ENCODE results near the gene DHX58.

Gene DHX58

GRCh38 chr17:42075789-42076188, 36.7 kb downstream of the DHX58 start:
- H3K9me3 ChIP-seq (ENCODE audit: low read depth, low read length): no peaks in the 10 kb centered on the region
- no peak for TF ChIP-seq EZH2 (IDR thresholded peaks at IDR 0.05)
- no peak for TF ChIP-seq POLR2AphosphoS5 (IDR thresholded peaks at IDR 0.05; ENCODE audit: borderline replicate concordance, low read depth, low read length)
- TF ChIP-seq FOXP2 (optimal IDR thresholded peaks at IDR 0.05; ENCODE audit: control extremely low read depth, extremely low read length, insufficient read depth): no peak
- H3K27ac ChIP-seq: no peak overlapping the region
- H3K36me3 ChIP-seq (ENCODE audit: insufficient read depth, low read length): no peaks in the 10 kb centered on the region
- no peak overlapping the region for H3K4me3 ChIP-seq
- no peak overlapping the region for H3K9ac ChIP-seq (ENCODE audit: insufficient read length)
- no peak for DNase-seq (ENCODE audit: low read depth, low spot score)

GRCh38 chr17:42072323-42073187, 40.0 kb downstream of the DHX58 start:
- H3K27ac ChIP-seq: no peak overlapping the region
- peak overlapping the region; percentile 37 for H3K9ac ChIP-seq (ENCODE audit: insufficient read length)
- no peak for DNase-seq (ENCODE audit: low read depth, low spot score)
- no peaks in the 10 kb centered on the region for H3K9me3 ChIP-seq (ENCODE audit: low read depth, low read length)
- TF ChIP-seq EZH2 (IDR thresholded peaks at IDR 0.05): no peak
- TF ChIP-seq FOXP2 (optimal IDR thresholded peaks at IDR 0.05; ENCODE audit: control extremely low read depth, extremely low read length, insufficient read depth): no peak
- no peak for TF ChIP-seq POLR2AphosphoS5 (IDR thresholded peaks at IDR 0.05; ENCODE audit: borderline replicate concordance, low read depth, low read length)
- peak overlapping the region; percentile 73 for H3K4me3 ChIP-seq
- no peaks in the 10 kb centered on the region for H3K36me3 ChIP-seq (ENCODE audit: insufficient read depth, low read length)

GRCh38 chr17:42071810-42072209, 40.7 kb downstream of the DHX58 start:
- Histone ChIP-seq H3K36me3 (ENCODE audit: insufficient read depth, low read length) (no peaks in the 10 kb centered on the region), H3K27ac (no peak overlapping the region), H3K9ac (ENCODE audit: insufficient read length) (peak overlapping the region; percentile 37), H3K9me3 (ENCODE audit: low read depth, low read length) (no peaks in the 10 kb centered on the region), H3K4me3 (peak overlapping the region; percentile 73)
- DNase-seq (ENCODE audit: low read depth, low spot score): no peak
- TF ChIP-seq POLR2AphosphoS5 (IDR thresholded peaks at IDR 0.05; ENCODE audit: borderline replicate concordance, low read depth, low read length): peak; percentile 51
- TF ChIP-seq FOXP2 (optimal IDR thresholded peaks at IDR 0.05; ENCODE audit: control extremely low read depth, extremely low read length, insufficient read depth): no peak

- no peak overlapping the region for H3K27ac ChIP-seq
- no peak overlapping the region for H3K9ac ChIP-seq (ENCODE audit: insufficient read length)
- no peak for TF ChIP-seq FOXP2 (optimal IDR thresholded peaks at IDR 0.05; ENCODE audit: control extremely low read depth, extremely low read length, insufficient read depth)
- TF ChIP-seq EZH2 (IDR thresholded peaks at IDR 0.05): no peak
- TF ChIP-seq POLR2AphosphoS5 (IDR thresholded peaks at IDR 0.05; ENCODE audit: borderline replicate concordance, low read depth, low read length): no peak
- DNase-seq (ENCODE audit: low read depth, low spot score): no peak
- H3K4me3 ChIP-seq: no peak overlapping the region
- no peaks in the 10 kb centered on the region for H3K9me3 ChIP-seq (ENCODE audit: low read depth, low read length)
- H3K36me3 ChIP-seq (ENCODE audit: insufficient read depth, low read length): no peaks in the 10 kb centered on the region
Observed at GRCh38 chr17:42068979-42069378, 43.5 kb downstream of the DHX58 start.

- Histone ChIP-seq H3K27ac (no peak overlapping the region), H3K36me3 (ENCODE audit: insufficient read depth, low read length) (no peaks in the 10 kb centered on the region), H3K9ac (ENCODE audit: insufficient read length) (no peak overlapping the region), H3K9me3 (ENCODE audit: low read depth, low read length) (no peaks in the 10 kb centered on the region), H3K4me3 (no peak overlapping the region)
- DNase-seq (ENCODE audit: low read depth, low spot score): no peak
- TF ChIP-seq EZH2 (IDR thresholded peaks at IDR 0.05): no peak
- no peak for TF ChIP-seq POLR2AphosphoS5 (IDR thresholded peaks at IDR 0.05; ENCODE audit: borderline replicate concordance, low read depth, low read length)
- no peak for TF ChIP-seq FOXP2 (optimal IDR thresholded peaks at IDR 0.05; ENCODE audit: control extremely low read depth, extremely low read length, insufficient read depth)
Observed at GRCh38 chr17:42067371-42068091, 45.0 kb downstream of the DHX58 start.

- H3K9me3 ChIP-seq (ENCODE audit: low read depth, low read length): no peaks in the 10 kb centered on the region
- TF ChIP-seq FOXP2 (optimal IDR thresholded peaks at IDR 0.05; ENCODE audit: control extremely low read depth, extremely low read length, insufficient read depth): no peak
- TF ChIP-seq EZH2 (IDR thresholded peaks at IDR 0.05): no peak
- no peak for TF ChIP-seq POLR2AphosphoS5 (IDR thresholded peaks at IDR 0.05; ENCODE audit: borderline replicate concordance, low read depth, low read length)
- H3K9ac ChIP-seq (ENCODE audit: insufficient read length): no peak overlapping the region
- H3K27ac ChIP-seq: no peak overlapping the region
- no peak overlapping the region for H3K4me3 ChIP-seq
- DNase-seq (ENCODE audit: low read depth, low spot score): no peak
- no peaks in the 10 kb centered on the region for H3K36me3 ChIP-seq (ENCODE audit: insufficient read depth, low read length)
Observed at GRCh38 chr17:42065201-42065600, 47.3 kb downstream of the DHX58 start.

GRCh38 chr17:42062681-42063080, 49.8 kb downstream of the DHX58 start:
- Histone ChIP-seq H3K27ac (no peak overlapping the region), H3K36me3 (ENCODE audit: insufficient read depth, low read length) (no peaks in the 10 kb centered on the region), H3K9ac (ENCODE audit: insufficient read length) (no peak overlapping the region), H3K4me3 (no peak overlapping the region), H3K9me3 (ENCODE audit: low read depth, low read length) (no peaks in the 10 kb centered on the region)
- no peak for DNase-seq (ENCODE audit: low read depth, low spot score)
- no peak for TF ChIP-seq EZH2 (IDR thresholded peaks at IDR 0.05)
- TF ChIP-seq FOXP2 (optimal IDR thresholded peaks at IDR 0.05; ENCODE audit: control extremely low read depth, extremely low read length, insufficient read depth): no peak
- no peak for TF ChIP-seq POLR2AphosphoS5 (IDR thresholded peaks at IDR 0.05; ENCODE audit: borderline replicate concordance, low read depth, low read length)

GRCh38 chr17:42061646-42062487, 50.6 kb downstream of the DHX58 start:
- H3K9ac ChIP-seq (ENCODE audit: insufficient read length): no peak overlapping the region
- no peaks in the 10 kb centered on the region for H3K36me3 ChIP-seq (ENCODE audit: insufficient read depth, low read length)
- no peak overlapping the region for H3K27ac ChIP-seq
- no peak overlapping the region for H3K4me3 ChIP-seq
- TF ChIP-seq POLR2AphosphoS5 (IDR thresholded peaks at IDR 0.05; ENCODE audit: borderline replicate concordance, low read depth, low read length): no peak
- no peak for DNase-seq (ENCODE audit: low read depth, low spot score)
- no peaks in the 10 kb centered on the region for H3K9me3 ChIP-seq (ENCODE audit: low read depth, low read length)

Measured in SK-N-MC (cell line).